ENCODE data around the gene CDH23. TPM values are rescaled to one million over a fixed set of nuclear protein-coding genes. Genes with fewer than 3 reads are reported as not detected.

Gene CDH23
- total RNA-seq, 2 experiments from 2014 or later = 4.6 to 5.2 TPM

GRCh38 chr10:71770789-71771188, 374.1 kb downstream of the CDH23 start:
- TF ChIP-seq, protein P1, sequence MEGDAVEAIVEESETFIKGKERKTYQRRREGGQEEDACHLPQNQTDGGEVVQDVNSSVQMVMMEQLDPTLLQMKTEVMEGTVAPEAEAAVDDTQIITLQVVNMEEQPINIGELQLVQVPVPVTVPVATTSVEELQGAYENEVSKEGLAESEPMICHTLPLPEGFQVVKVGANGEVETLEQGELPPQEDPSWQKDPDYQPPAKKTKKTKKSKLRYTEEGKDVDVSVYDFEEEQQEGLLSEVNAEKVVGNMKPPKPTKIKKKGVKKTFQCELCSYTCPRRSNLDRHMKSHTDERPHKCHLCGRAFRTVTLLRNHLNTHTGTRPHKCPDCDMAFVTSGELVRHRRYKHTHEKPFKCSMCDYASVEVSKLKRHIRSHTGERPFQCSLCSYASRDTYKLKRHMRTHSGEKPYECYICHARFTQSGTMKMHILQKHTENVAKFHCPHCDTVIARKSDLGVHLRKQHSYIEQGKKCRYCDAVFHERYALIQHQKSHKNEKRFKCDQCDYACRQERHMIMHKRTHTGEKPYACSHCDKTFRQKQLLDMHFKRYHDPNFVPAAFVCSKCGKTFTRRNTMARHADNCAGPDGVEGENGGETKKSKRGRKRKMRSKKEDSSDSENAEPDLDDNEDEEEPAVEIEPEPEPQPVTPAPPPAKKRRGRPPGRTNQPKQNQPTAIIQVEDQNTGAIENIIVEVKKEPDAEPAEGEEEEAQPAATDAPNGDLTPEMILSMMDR (IDR thresholded peaks at IDR 0.05) = no peak
- peak overlapping the region; percentile 75 to 88 for H3K27ac ChIP-seq (ENCODE audit: low read depth in 1 of 2, low read length in 2 of 2)
- DNase-seq (peak in 1 of 14 experiments; percentile 50), ATAC-seq (ENCODE audit: poor library complexity) (no peak)
- H3K4me3 ChIP-seq (ENCODE audit: low read length) = peak overlapping the region; percentile 90
- Mint-ChIP-seq H3K4me1 (ENCODE audit: low read depth) (peaks cover 87% of the 10 kb centered on the region), H3K9me3 (no peaks in the 10 kb centered on the region), H3K36me3 (ENCODE audit: low read depth) (peaks cover 81% of the 10 kb centered on the region), H3K4me3 (peak overlapping the region; percentile 94), H3K27me3 (no peaks in the 10 kb centered on the region), H3K27ac (peak overlapping the region; percentile 95)
- no peaks in the 10 kb centered on the region for H3K27me3 ChIP-seq (ENCODE audit: control insufficient read depth in 1 of 2, insufficient read depth in 2 of 2, low read length in 2 of 2)
- peaks cover 78% of the 10 kb centered on the region for H3K4me1 ChIP-seq (ENCODE audit: insufficient read depth, low read length)
- ChIA-PET CTCF (interaction anchor here (1.5 to 3.8 kb wide), 2 partner anchors 24 to 74 kb away, joined by 5 to 27 read pairs; no protein-coding TSS in a partner anchor), POLR2A (interaction anchor here (2.9 to 14.6 kb wide), 4 partner anchors 14 to 62 kb away, joined by 20 to 416 read pairs (median 84); no protein-coding TSS in a partner anchor)
- intact Hi-C loops (cut with DNase I, micrococcal nuclease) = loop anchor here in 1 of 2 experiments (5.0 kb wide), 1 partner anchor 58 kb away; no protein-coding TSS in a partner anchor
- no peaks in the 10 kb centered on the region for H3K9me3 ChIP-seq (ENCODE audit: control insufficient read depth in 1 of 2, insufficient read depth in 1 of 2, low read length in 2 of 2)
- peaks cover 45% of the 10 kb centered on the region for H3K36me3 ChIP-seq (ENCODE audit: insufficient read depth, low read length)

- Mint-ChIP-seq H3K4me3 (peak overlapping the region; percentile 94), H3K27ac (peak overlapping the region; percentile 95), H3K9me3 (no peaks in the 10 kb centered on the region), H3K36me3 (ENCODE audit: low read depth) (peaks cover 77% of the 10 kb centered on the region), H3K4me1 (ENCODE audit: low read depth) (peaks cover 88% of the 10 kb centered on the region), H3K27me3 (no peaks in the 10 kb centered on the region)
- H3K4me1 ChIP-seq (ENCODE audit: insufficient read depth, low read length) = peaks cover 78% of the 10 kb centered on the region
- H3K27me3 ChIP-seq (ENCODE audit: control insufficient read depth in 1 of 2, insufficient read depth in 2 of 2, low read length in 2 of 2) = no peaks in the 10 kb centered on the region
- H3K9me3 ChIP-seq (ENCODE audit: control insufficient read depth in 1 of 2, insufficient read depth in 1 of 2, low read length in 2 of 2) = no peaks in the 10 kb centered on the region
- POLR2A ChIA-PET = interaction anchor here (1.3 to 14.6 kb wide), 5 partner anchors 14 to 79 kb away, joined by 3 to 416 read pairs (median 67); partner anchors contain the start of gene PSAP
- ATAC-seq (ENCODE audit: poor library complexity) (no peak), DNase-seq (no peak)
- intact Hi-C loops (cut with DNase I, micrococcal nuclease) = loop anchor here in 1 of 2 experiments (5.0 kb wide), 1 partner anchor 59 kb away; no protein-coding TSS in a partner anchor
- peak overlapping the region; percentile 90 for H3K4me3 ChIP-seq (ENCODE audit: low read length)
- H3K36me3 ChIP-seq (ENCODE audit: insufficient read depth, low read length) = peaks cover 41% of the 10 kb centered on the region
- H3K27ac ChIP-seq (ENCODE audit: low read depth in 1 of 2, low read length in 2 of 2) = peak overlapping the region; percentile 75 to 88
- CTCF ChIA-PET = interaction anchor here (1.5 to 3.8 kb wide), 3 partner anchors 14 to 74 kb away, joined by 5 to 35 read pairs (median 27); no protein-coding TSS in a partner anchor
- TF ChIP-seq, protein P1 (IDR thresholded peaks at IDR 0.05) = no peak
Observed at GRCh38 chr10:71771204-71771603, 374.5 kb downstream of the CDH23 start.

- intact Hi-C loops (cut with DNase I, micrococcal nuclease) = loop anchor here (2.0 to 5.0 kb wide), 3 partner anchors 23 to 77 kb away; no protein-coding TSS in a partner anchor
- H3K36me3 Mint-ChIP-seq (ENCODE audit: low read depth) = peaks cover 69% of the 10 kb centered on the region
Observed at GRCh38 chr10:71771821-71772617, 375.3 kb downstream of the CDH23 start.

More at GRCh38 chr10:71771821-71772617, 375.3 kb downstream of the CDH23 start:
- Histone ChIP-seq H3K27ac (ENCODE audit: low read depth in 1 of 2, low read length in 2 of 2) (peak overlapping the region; percentile 75 to 88), H3K36me3 (ENCODE audit: insufficient read depth, low read length) (peaks cover 33% of the 10 kb centered on the region), H3K4me1 (ENCODE audit: insufficient read depth, low read length) (peaks cover 78% of the 10 kb centered on the region), H3K4me3 (ENCODE audit: low read length) (peak overlapping the region; percentile 90), H3K9me3 (ENCODE audit: control insufficient read depth in 1 of 2, insufficient read depth in 1 of 2, low read length in 2 of 2) (no peaks in the 10 kb centered on the region), H3K27me3 (ENCODE audit: control insufficient read depth in 1 of 2, insufficient read depth in 2 of 2, low read length in 2 of 2) (no peaks in the 10 kb centered on the region)
- H3K27me3 Mint-ChIP-seq = no peaks in the 10 kb centered on the region
- ATAC-seq (ENCODE audit: poor library complexity) = no peak
- no peaks in the 10 kb centered on the region for H3K9me3 Mint-ChIP-seq
- peak in 3 of 14 experiments; percentile 44 to 54 (median 52) for DNase-seq
- H3K27ac Mint-ChIP-seq = peak overlapping the region; percentile 95
- H3K4me3 Mint-ChIP-seq = peak overlapping the region; percentile 94
- POLR2A ChIA-PET = interaction anchor here (1.3 to 14.6 kb wide), 10 partner anchors 8 to 79 kb away, joined by 3 to 416 read pairs (median 18); partner anchors contain the start of gene PSAP
- peaks cover 88% of the 10 kb centered on the region for H3K4me1 Mint-ChIP-seq (ENCODE audit: low read depth)
- TF ChIP-seq, protein P1 (IDR thresholded peaks at IDR 0.05) = no peak
- CTCF ChIA-PET = interaction anchor here (0.9 to 3.8 kb wide), 10 partner anchors 15 to 75 kb away, joined by 3 to 35 read pairs (median 19); no protein-coding TSS in a partner anchor
